Measurements from ENCODE around the gene SLC44A4.

Gene SLC44A4

DNA sequence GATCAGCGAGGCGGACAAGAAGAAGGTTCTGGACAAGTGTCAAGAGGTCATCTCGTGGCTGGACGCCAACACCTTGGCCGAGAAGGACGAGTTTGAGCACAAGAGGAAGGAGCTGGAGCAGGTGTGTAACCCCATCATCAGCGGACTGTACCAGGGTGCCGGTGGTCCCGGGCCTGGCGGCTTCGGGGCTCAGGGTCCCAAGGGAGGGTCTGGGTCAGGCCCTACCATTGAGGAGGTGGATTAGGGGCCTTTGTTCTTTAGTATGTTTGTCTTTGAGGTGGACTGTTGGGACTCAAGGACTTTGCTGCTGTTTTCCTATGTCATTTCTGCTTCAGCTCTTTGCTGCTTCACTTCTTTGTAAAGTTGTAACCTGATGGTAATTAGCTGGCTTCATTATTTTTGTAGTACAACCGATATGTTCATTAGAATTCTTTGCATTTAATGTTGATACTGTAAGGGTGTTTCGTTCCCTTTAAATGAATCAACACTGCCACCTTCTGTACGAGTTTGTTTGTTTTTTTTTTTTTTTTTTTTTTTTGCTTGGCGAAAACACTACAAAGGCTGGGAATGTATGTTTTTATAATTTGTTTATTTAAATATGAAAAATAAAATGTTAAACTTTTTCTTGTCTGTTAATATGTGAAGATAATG is 49.0 kb downstream of the SLC44A4 start:
- Histone ChIP-seq H3K79me2 (ENCODE audit: low read length) (peaks cover 37% of the 10 kb centered on the region), H3K4me1 (ENCODE audit: low read length) (peaks cover 13% of the 10 kb centered on the region; the same call in 1 of the 2 replicates), H3K9me2 (replicated peaks; ENCODE audit: insufficient read depth, low read length) (no peaks in the 10 kb centered on the region), H2AFZ (ENCODE audit: low read length) (no peak overlapping the region), H4K20me1 (ENCODE audit: insufficient read depth, low read length) (no peaks in the 10 kb centered on the region; the same call in 1 of the 2 replicates), H3K27ac (ENCODE audit: low read length) (peak overlapping the region; percentile 57; the same call in 1 of the 2 replicates), H3K27me3 (replicated peaks; ENCODE audit: insufficient read depth, low read length) (no peaks in the 10 kb centered on the region), H3K4me2 (ENCODE audit: low read depth, low read length) (peak overlapping the region; percentile 81), H3K4me3 (ENCODE audit: low read length) (peak overlapping the region; percentile 61), H3K36me3 (replicated peaks; ENCODE audit: insufficient read depth, low read length) (no peaks in the 10 kb centered on the region), H3K9me3 (replicated peaks; ENCODE audit: insufficient read depth, low read length) (no peaks in the 10 kb centered on the region), H3F3A (ENCODE audit: insufficient read depth, low read length) (peaks cover 59% of the 10 kb centered on the region), H3K9ac (ENCODE audit: low read length) (peak overlapping the region; percentile 29; the same call in 1 of the 2 replicates)
- DNase-seq, result peak; percentile 63
- no peak for TF ChIP-seq EZH2phosphoT487 (IDR thresholded peaks at IDR 0.05; ENCODE audit: low read length)
- TF ChIP-seq, protein P1, sequence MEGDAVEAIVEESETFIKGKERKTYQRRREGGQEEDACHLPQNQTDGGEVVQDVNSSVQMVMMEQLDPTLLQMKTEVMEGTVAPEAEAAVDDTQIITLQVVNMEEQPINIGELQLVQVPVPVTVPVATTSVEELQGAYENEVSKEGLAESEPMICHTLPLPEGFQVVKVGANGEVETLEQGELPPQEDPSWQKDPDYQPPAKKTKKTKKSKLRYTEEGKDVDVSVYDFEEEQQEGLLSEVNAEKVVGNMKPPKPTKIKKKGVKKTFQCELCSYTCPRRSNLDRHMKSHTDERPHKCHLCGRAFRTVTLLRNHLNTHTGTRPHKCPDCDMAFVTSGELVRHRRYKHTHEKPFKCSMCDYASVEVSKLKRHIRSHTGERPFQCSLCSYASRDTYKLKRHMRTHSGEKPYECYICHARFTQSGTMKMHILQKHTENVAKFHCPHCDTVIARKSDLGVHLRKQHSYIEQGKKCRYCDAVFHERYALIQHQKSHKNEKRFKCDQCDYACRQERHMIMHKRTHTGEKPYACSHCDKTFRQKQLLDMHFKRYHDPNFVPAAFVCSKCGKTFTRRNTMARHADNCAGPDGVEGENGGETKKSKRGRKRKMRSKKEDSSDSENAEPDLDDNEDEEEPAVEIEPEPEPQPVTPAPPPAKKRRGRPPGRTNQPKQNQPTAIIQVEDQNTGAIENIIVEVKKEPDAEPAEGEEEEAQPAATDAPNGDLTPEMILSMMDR (IDR thresholded peaks at IDR 0.05; ENCODE audit: low read length), result peak; percentile 27; the same call in 1 of the 2 replicates

GRCh38 chr6:31827286-31828079 is 51.3 kb downstream of the SLC44A4 start, which contains the start of gene HSPA1B:
HSPA1B (plus strand) TSS chr6:31827738; CDS start chr6:31827951, 213 bp downstream.
- H3K27ac ChIP-seq (ENCODE audit: low read length), result peak within 1 kb of the TSS; percentile 82

GRCh38 chr6:31826793-31827285 is 52.0 kb downstream of the SLC44A4 start:
- Histone ChIP-seq H3K36me3 (replicated peaks; ENCODE audit: insufficient read depth, low read length) (no peaks in the 10 kb centered on the region), H3K4me2 (ENCODE audit: low read depth, low read length) (peak overlapping the region; percentile 96), H3F3A (ENCODE audit: insufficient read depth, low read length) (peaks cover 40% of the 10 kb centered on the region), H3K27ac (ENCODE audit: low read length) (peak overlapping the region; percentile 82), H3K9me2 (replicated peaks; ENCODE audit: insufficient read depth, low read length) (no peaks in the 10 kb centered on the region), H3K9me3 (replicated peaks; ENCODE audit: insufficient read depth, low read length) (no peaks in the 10 kb centered on the region), H3K9ac (ENCODE audit: low read length) (peak overlapping the region; percentile 65), H3K27me3 (replicated peaks; ENCODE audit: insufficient read depth, low read length) (no peaks in the 10 kb centered on the region), H2AFZ (ENCODE audit: low read length) (peak overlapping the region; percentile 62), H3K4me1 (ENCODE audit: low read length) (peaks cover 15% of the 10 kb centered on the region; the same call in 1 of the 2 replicates), H4K20me1 (ENCODE audit: insufficient read depth, low read length) (no peaks in the 10 kb centered on the region; the same call in 1 of the 2 replicates), H3K4me3 (ENCODE audit: low read length) (peak overlapping the region; percentile 67), H3K79me2 (ENCODE audit: low read length) (peaks cover 35% of the 10 kb centered on the region)
- no peak for TF ChIP-seq EZH2phosphoT487 (IDR thresholded peaks at IDR 0.05; ENCODE audit: low read length)
- TF ChIP-seq, protein P1 (IDR thresholded peaks at IDR 0.05; ENCODE audit: low read length), result no peak
- no peak for TF ChIP-seq EZH2 (optimal IDR thresholded peaks at IDR 0.05; ENCODE audit: low read depth, low read length)
- no peak for DNase-seq

More at GRCh38 chr6:31827286-31828079, 51.3 kb downstream of the SLC44A4 start, which contains the start of gene HSPA1B:
- peak within 1 kb of the TSS; percentile 80 for H3K4me3 ChIP-seq (ENCODE audit: low read length)
- H3K9me2 ChIP-seq (replicated peaks; ENCODE audit: insufficient read depth, low read length), result no peaks in the 10 kb centered on the region
- no peaks in the 10 kb centered on the region; the same call in 1 of the 2 replicates for H4K20me1 ChIP-seq (ENCODE audit: insufficient read depth, low read length)
- TF ChIP-seq EZH2 (optimal IDR thresholded peaks at IDR 0.05; ENCODE audit: low read depth, low read length), result no peak
- TF ChIP-seq, protein P1 (IDR thresholded peaks at IDR 0.05; ENCODE audit: low read length), result no peak
- no peak for TF ChIP-seq EZH2phosphoT487 (IDR thresholded peaks at IDR 0.05; ENCODE audit: low read length)
- H3K79me2 ChIP-seq (ENCODE audit: low read length), result peaks cover 35% of the 10 kb centered on the region
- H3K9ac ChIP-seq (ENCODE audit: low read length), result peak within 1 kb of the TSS; percentile 65
- peak within 1 kb of the TSS; percentile 96 for H3K4me2 ChIP-seq (ENCODE audit: low read depth, low read length)
- peak within 1 kb of the TSS; percentile 62 for H2AFZ ChIP-seq (ENCODE audit: low read length)
- peaks cover 15% of the 10 kb centered on the region; the same call in 1 of the 2 replicates for H3K4me1 ChIP-seq (ENCODE audit: low read length)
- peaks cover 40% of the 10 kb centered on the region for H3F3A ChIP-seq (ENCODE audit: insufficient read depth, low read length)
- no peaks in the 10 kb centered on the region for H3K36me3 ChIP-seq (replicated peaks; ENCODE audit: insufficient read depth, low read length)
- no peaks in the 10 kb centered on the region for H3K9me3 ChIP-seq (replicated peaks; ENCODE audit: insufficient read depth, low read length)
- H3K27me3 ChIP-seq (replicated peaks; ENCODE audit: insufficient read depth, low read length), result no peaks in the 10 kb centered on the region
- peak; percentile 99 for DNase-seq

All from MM.1S (cell line).